ENCODE results near the gene CABP2.

DNA sequence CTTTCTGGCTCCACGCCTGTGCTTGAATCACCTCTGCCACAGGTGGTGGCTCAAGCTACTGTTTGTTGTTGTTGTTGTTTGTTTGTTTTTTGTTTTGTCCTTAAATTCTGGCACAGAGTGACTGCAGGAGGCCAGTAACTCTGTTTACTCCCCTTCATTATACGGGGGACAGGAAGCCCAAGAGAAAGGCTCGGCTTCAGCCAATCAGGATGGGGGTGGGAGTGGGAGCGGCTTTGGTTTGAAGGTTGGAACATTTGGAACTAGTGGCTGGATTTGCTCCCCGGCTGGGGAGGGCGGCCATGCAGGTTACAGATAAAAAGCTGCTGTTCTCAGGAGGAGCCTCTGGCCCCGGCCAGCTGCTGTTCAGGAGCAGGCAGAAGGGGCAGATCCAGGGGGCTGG, 19.7 kb upstream of the CABP2 start:
- TF ChIP-seq EP300 (IDR thresholded peaks at IDR 0.05; ENCODE audit: borderline replicate concordance): no peak
- TF ChIP-seq TCF12 (IDR thresholded peaks at IDR 0.05; ENCODE audit: low read depth): no peak
- no peak for TF ChIP-seq FOXM1 (IDR thresholded peaks at IDR 0.05; ENCODE audit: borderline replicate concordance, low read depth)
- TF ChIP-seq, protein P1, sequence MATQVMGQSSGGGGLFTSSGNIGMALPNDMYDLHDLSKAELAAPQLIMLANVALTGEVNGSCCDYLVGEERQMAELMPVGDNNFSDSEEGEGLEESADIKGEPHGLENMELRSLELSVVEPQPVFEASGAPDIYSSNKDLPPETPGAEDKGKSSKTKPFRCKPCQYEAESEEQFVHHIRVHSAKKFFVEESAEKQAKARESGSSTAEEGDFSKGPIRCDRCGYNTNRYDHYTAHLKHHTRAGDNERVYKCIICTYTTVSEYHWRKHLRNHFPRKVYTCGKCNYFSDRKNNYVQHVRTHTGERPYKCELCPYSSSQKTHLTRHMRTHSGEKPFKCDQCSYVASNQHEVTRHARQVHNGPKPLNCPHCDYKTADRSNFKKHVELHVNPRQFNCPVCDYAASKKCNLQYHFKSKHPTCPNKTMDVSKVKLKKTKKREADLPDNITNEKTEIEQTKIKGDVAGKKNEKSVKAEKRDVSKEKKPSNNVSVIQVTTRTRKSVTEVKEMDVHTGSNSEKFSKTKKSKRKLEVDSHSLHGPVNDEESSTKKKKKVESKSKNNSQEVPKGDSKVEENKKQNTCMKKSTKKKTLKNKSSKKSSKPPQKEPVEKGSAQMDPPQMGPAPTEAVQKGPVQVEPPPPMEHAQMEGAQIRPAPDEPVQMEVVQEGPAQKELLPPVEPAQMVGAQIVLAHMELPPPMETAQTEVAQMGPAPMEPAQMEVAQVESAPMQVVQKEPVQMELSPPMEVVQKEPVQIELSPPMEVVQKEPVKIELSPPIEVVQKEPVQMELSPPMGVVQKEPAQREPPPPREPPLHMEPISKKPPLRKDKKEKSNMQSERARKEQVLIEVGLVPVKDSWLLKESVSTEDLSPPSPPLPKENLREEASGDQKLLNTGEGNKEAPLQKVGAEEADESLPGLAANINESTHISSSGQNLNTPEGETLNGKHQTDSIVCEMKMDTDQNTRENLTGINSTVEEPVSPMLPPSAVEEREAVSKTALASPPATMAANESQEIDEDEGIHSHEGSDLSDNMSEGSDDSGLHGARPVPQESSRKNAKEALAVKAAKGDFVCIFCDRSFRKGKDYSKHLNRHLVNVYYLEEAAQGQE (IDR thresholded peaks at IDR 0.05; ENCODE audit: low read depth): no peak
